ENCODE data around the gene TSHB.

GRCh38 chr1:115063228-115063901 is 33.7 kb downstream of the TSHB start:
- TF ChIP-seq CTCF (IDR thresholded peaks at IDR 0.05; ENCODE audit: poor library complexity, severe bottlenecking) (no peak), EP300 (conservative IDR thresholded peaks at IDR 0.05; ENCODE audit: poor library complexity, severe bottlenecking) (no peak), EZH2 (IDR thresholded peaks at IDR 0.05; ENCODE audit: borderline replicate concordance, insufficient read depth, low read length, poor library complexity, severe bottlenecking) (no peak), TAF1 (IDR thresholded peaks at IDR 0.05; ENCODE audit: low read depth) (no peak)

All from neural cell (in vitro differentiated cells).